ENCODE data around the gene ADD3.

The ADD3 gene

GRCh38 chr10:110056822-110057221, 49.0 kb downstream of the ADD3 start:
- ATAC-seq (ENCODE audit: insufficient read depth, low read depth) (no peak), DNase-seq (no peak)
- Histone ChIP-seq H3K79me2 (ENCODE audit: insufficient read depth, low read length) (peaks cover 79% of the 10 kb centered on the region), H3K27me3 (ENCODE audit: insufficient read depth, low read length, poor library complexity) (no peaks in the 10 kb centered on the region), H3K4me3 (ENCODE audit: low read depth in 1 of 2, low read length in 2 of 2) (no peak overlapping the region), H3K9ac (ENCODE audit: low read depth, low read length) (no peak overlapping the region), H2AFZ (ENCODE audit: low read depth, low read length) (no peak overlapping the region), H3K4me1 (ENCODE audit: insufficient read depth, low read length) (peaks cover 41% of the 10 kb centered on the region), H3K4me2 (ENCODE audit: insufficient read depth, low read length) (no peak overlapping the region), H3K36me3 (ENCODE audit: insufficient read depth, low read length) (no peaks in the 10 kb centered on the region), H4K20me1 (ENCODE audit: insufficient read depth, low read length) (peaks cover 28% of the 10 kb centered on the region), H3K27ac (ENCODE audit: low read length) (no peak overlapping the region), H3K9me3 (ENCODE audit: insufficient read depth, low read length, severe bottlenecking) (no peaks in the 10 kb centered on the region)
- TF ChIP-seq EZH2 (IDR thresholded peaks at IDR 0.05; ENCODE audit: borderline replicate concordance, low read depth, low read length, severe bottlenecking) (no peak), CTCF (IDR thresholded peaks at IDR 0.05; ENCODE audit: borderline replicate concordance, extremely low read depth, low read length, poor library complexity, severe bottlenecking) (no peak)

- H3K36me3 ChIP-seq (ENCODE audit: insufficient read depth, low read length): no peaks in the 10 kb centered on the region
- H3K27me3 ChIP-seq (ENCODE audit: insufficient read depth, low read length, poor library complexity): no peaks in the 10 kb centered on the region
- TF ChIP-seq EZH2 (IDR thresholded peaks at IDR 0.05; ENCODE audit: borderline replicate concordance, low read depth, low read length, severe bottlenecking) (no peak), CTCF (IDR thresholded peaks at IDR 0.05; ENCODE audit: borderline replicate concordance, extremely low read depth, low read length, poor library complexity, severe bottlenecking) (no peak)
- ATAC-seq (ENCODE audit: insufficient read depth, low read depth): no peak
- H2AFZ ChIP-seq (ENCODE audit: low read depth, low read length): no peak overlapping the region
- no peak overlapping the region for H3K4me2 ChIP-seq (ENCODE audit: insufficient read depth, low read length)
- no peaks in the 10 kb centered on the region for H3K9me3 ChIP-seq (ENCODE audit: insufficient read depth, low read length, severe bottlenecking)
- no peak for DNase-seq
- no peak overlapping the region for H3K9ac ChIP-seq (ENCODE audit: low read depth, low read length)
- no peak overlapping the region for H3K27ac ChIP-seq (ENCODE audit: low read length)
- peaks cover 78% of the 10 kb centered on the region for H3K79me2 ChIP-seq (ENCODE audit: insufficient read depth, low read length)
- no peak overlapping the region for H3K4me3 ChIP-seq (ENCODE audit: low read depth in 1 of 2, low read length in 2 of 2)
- peaks cover 41% of the 10 kb centered on the region for H3K4me1 ChIP-seq (ENCODE audit: insufficient read depth, low read length)
- H4K20me1 ChIP-seq (ENCODE audit: insufficient read depth, low read length): peaks cover 22% of the 10 kb centered on the region
These were observed 49.7 kb downstream of the ADD3 start for GRCh38 chr10:110057456-110057855.

- Histone ChIP-seq H4K20me1 (ENCODE audit: insufficient read depth, low read length) (peaks cover 26% of the 10 kb centered on the region), H2AFZ (ENCODE audit: low read depth, low read length) (no peak overlapping the region), H3K4me2 (ENCODE audit: insufficient read depth, low read length) (peak overlapping the region; percentile 43), H3K27me3 (ENCODE audit: insufficient read depth, low read length, poor library complexity) (no peaks in the 10 kb centered on the region), H3K36me3 (ENCODE audit: insufficient read depth, low read length) (no peaks in the 10 kb centered on the region), H3K79me2 (ENCODE audit: insufficient read depth, low read length) (peaks cover 79% of the 10 kb centered on the region), H3K9me3 (ENCODE audit: insufficient read depth, low read length, severe bottlenecking) (no peaks in the 10 kb centered on the region), H3K27ac (ENCODE audit: low read length) (peak overlapping the region; percentile 33; the same call in 1 of the 2 replicates), H3K4me1 (ENCODE audit: insufficient read depth, low read length) (peaks cover 41% of the 10 kb centered on the region), H3K4me3 (ENCODE audit: low read depth in 1 of 2, low read length in 2 of 2) (no peak overlapping the region), H3K9ac (ENCODE audit: low read depth, low read length) (no peak overlapping the region)
- DNase-seq (no peak), ATAC-seq (ENCODE audit: insufficient read depth, low read depth) (peak; percentile 80)
- TF ChIP-seq EZH2 (IDR thresholded peaks at IDR 0.05; ENCODE audit: borderline replicate concordance, low read depth, low read length, severe bottlenecking) (no peak), CTCF (IDR thresholded peaks at IDR 0.05; ENCODE audit: borderline replicate concordance, extremely low read depth, low read length, poor library complexity, severe bottlenecking) (no peak)
These were observed 50.4 kb downstream of the ADD3 start for GRCh38 chr10:110058212-110058611.

GRCh38 chr10:110059925-110060324, 52.1 kb downstream of the ADD3 start:
- peak; percentile 82 for ATAC-seq (ENCODE audit: insufficient read depth, low read depth)
- Histone ChIP-seq H3K4me2 (ENCODE audit: insufficient read depth, low read length) (peak overlapping the region; percentile 47; the same call in 1 of the 2 replicates), H3K79me2 (ENCODE audit: insufficient read depth, low read length) (peaks cover 75% of the 10 kb centered on the region)

More at GRCh38 chr10:110059925-110060324, 52.1 kb downstream of the ADD3 start:
- H3K27me3 ChIP-seq (ENCODE audit: insufficient read depth, low read length, poor library complexity): no peaks in the 10 kb centered on the region
- H3K4me3 ChIP-seq (ENCODE audit: low read depth in 1 of 2, low read length in 2 of 2): no peak overlapping the region
- peaks cover 42% of the 10 kb centered on the region for H3K4me1 ChIP-seq (ENCODE audit: insufficient read depth, low read length)
- TF ChIP-seq CTCF (IDR thresholded peaks at IDR 0.05; ENCODE audit: borderline replicate concordance, extremely low read depth, low read length, poor library complexity, severe bottlenecking) (no peak), EZH2 (IDR thresholded peaks at IDR 0.05; ENCODE audit: borderline replicate concordance, low read depth, low read length, severe bottlenecking) (no peak)
- DNase-seq: no peak
- H3K9me3 ChIP-seq (ENCODE audit: insufficient read depth, low read length, severe bottlenecking): no peaks in the 10 kb centered on the region
- no peaks in the 10 kb centered on the region for H3K36me3 ChIP-seq (ENCODE audit: insufficient read depth, low read length)
- no peak overlapping the region for H2AFZ ChIP-seq (ENCODE audit: low read depth, low read length)
- peak overlapping the region; percentile 50; the same call in 1 of the 2 replicates for H3K27ac ChIP-seq (ENCODE audit: low read length)
- H4K20me1 ChIP-seq (ENCODE audit: insufficient read depth, low read length): peaks cover 26% of the 10 kb centered on the region
- no peak overlapping the region for H3K9ac ChIP-seq (ENCODE audit: low read depth, low read length)

Data from DND-41 (cell line).